ENCODE data around the gene PABPN1. TPM values are rescaled to one million over a fixed set of nuclear protein-coding genes. Genes with fewer than 3 reads are reported as not detected.
A peak's percentile ranks its signal among the peaks of the same experiment; 100 is the strongest.

Gene PABPN1
- total and polyA plus RNA-seq, 9 of the 15 experiments (the other 6 are each of a cell fraction or from before 2014, with no cell fraction given) = 32.6 to 388 (median 178) TPM

DNA sequence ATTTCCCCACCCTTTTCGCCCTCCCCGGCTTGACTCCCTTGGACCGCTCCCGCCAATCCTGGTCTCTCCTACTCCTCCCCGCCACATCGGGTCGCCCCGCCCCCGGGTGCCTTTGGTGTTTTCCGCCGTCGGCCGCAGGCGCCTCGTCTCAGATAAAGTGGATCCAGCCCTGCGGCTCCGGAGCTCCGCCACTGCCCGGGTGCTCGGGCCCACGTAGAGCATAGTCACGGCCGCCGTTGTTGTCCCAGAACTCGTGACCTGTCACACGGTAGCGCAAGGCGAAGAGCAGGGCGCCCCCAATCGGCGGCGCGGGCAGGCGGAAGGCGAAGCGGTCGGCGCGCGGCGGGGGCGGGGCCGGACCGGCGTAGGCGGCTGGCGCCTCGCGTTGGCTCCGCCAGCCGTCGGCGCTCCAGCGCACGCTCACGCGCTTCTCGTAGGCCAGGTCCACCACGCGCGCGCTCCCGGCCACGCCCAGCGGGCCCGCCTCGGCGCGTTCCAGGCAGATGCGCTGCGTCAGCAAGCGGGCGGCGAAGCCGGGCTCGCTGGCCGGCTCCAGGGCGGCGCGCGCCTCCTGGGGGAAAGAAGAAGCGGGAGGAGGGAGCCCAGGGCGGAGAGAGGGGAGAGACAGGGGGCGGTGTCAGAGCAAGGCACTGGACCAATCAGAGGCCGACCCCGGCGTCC lies 19.8 kb upstream of the PABPN1 start (continued):
- TF ChIP-seq ZNF764 (CRISPR knock-in tag; IDR thresholded peaks at IDR 0.05; ENCODE audit: low read depth) = no peak
- no peak for TF ChIP-seq HES1 (IDR thresholded peaks at IDR 0.05; ENCODE audit: low read depth)
- TF ChIP-seq SAFB2 (IDR thresholded peaks at IDR 0.05; ENCODE audit: borderline replicate concordance, low read depth, low read length, severe bottlenecking) = no peak
- TF ChIP-seq NR0B1 (IDR thresholded peaks at IDR 0.05; ENCODE audit: partially characterized antibody) = no peak
- TF ChIP-seq, protein P1, sequence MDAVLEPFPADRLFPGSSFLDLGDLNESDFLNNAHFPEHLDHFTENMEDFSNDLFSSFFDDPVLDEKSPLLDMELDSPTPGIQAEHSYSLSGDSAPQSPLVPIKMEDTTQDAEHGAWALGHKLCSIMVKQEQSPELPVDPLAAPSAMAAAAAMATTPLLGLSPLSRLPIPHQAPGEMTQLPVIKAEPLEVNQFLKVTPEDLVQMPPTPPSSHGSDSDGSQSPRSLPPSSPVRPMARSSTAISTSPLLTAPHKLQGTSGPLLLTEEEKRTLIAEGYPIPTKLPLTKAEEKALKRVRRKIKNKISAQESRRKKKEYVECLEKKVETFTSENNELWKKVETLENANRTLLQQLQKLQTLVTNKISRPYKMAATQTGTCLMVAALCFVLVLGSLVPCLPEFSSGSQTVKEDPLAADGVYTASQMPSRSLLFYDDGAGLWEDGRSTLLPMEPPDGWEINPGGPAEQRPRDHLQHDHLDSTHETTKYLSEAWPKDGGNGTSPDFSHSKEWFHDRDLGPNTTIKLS (IDR thresholded peaks at IDR 0.05; ENCODE audit: borderline replicate concordance, low read depth) = peak; percentile 90
- no peak for TF ChIP-seq TAF7 (tag; IDR thresholded peaks at IDR 0.05)
- peak; percentile 64 for TF ChIP-seq PHF20 (IDR thresholded peaks at IDR 0.05; ENCODE audit: partially characterized antibody)
- TF ChIP-seq ZNF551 (CRISPR knock-in tag; IDR thresholded peaks at IDR 0.05) = no peak
- TF ChIP-seq PML (IDR thresholded peaks at IDR 0.05; ENCODE audit: low read length) = no peak
- TF ChIP-seq SIRT6 (IDR thresholded peaks at IDR 0.05; ENCODE audit: low read depth, low read length) = no peak
- TF ChIP-seq SMAD2 (IDR thresholded peaks at IDR 0.05; ENCODE audit: low read depth, low read length) = no peak
- no peak for TF ChIP-seq ZFPM2 (CRISPR knock-in tag; IDR thresholded peaks at IDR 0.05)
- TF ChIP-seq MYBL2 (IDR thresholded peaks at IDR 0.05; ENCODE audit: low read depth) = no peak
- TF ChIP-seq MYBL2 (CRISPR knock-in tag; IDR thresholded peaks at IDR 0.05; ENCODE audit: borderline replicate concordance) = no peak
- peak; percentile 72; the same call in 1 of the 2 replicates for TF ChIP-seq ESRRA (IDR thresholded peaks at IDR 0.05; ENCODE audit: borderline replicate concordance, low read depth)
- TF ChIP-seq, protein P2, sequence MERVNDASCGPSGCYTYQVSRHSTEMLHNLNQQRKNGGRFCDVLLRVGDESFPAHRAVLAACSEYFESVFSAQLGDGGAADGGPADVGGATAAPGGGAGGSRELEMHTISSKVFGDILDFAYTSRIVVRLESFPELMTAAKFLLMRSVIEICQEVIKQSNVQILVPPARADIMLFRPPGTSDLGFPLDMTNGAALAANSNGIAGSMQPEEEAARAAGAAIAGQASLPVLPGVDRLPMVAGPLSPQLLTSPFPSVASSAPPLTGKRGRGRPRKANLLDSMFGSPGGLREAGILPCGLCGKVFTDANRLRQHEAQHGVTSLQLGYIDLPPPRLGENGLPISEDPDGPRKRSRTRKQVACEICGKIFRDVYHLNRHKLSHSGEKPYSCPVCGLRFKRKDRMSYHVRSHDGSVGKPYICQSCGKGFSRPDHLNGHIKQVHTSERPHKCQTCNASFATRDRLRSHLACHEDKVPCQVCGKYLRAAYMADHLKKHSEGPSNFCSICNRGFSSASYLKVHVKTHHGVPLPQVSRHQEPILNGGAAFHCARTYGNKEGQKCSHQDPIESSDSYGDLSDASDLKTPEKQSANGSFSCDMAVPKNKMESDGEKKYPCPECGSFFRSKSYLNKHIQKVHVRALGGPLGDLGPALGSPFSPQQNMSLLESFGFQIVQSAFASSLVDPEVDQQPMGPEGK (CRISPR knock-in tag; IDR thresholded peaks at IDR 0.05; ENCODE audit: borderline replicate concordance) = no peak
- TF ChIP-seq RBFOX2 (IDR thresholded peaks at IDR 0.05; ENCODE audit: low read depth, low read length) = peak; percentile 82
- TF ChIP-seq CEBPB (tag; IDR thresholded peaks at IDR 0.05) = no peak
- TF ChIP-seq KAT7 (CRISPR knock-in tag; IDR thresholded peaks at IDR 0.05; ENCODE audit: borderline replicate concordance) = no peak; the same call in 1 of the 2 replicates
- TF ChIP-seq ZNF707 (CRISPR knock-in tag; conservative IDR thresholded peaks at IDR 0.05) = no peak
- no peak for TF ChIP-seq MEF2A (IDR thresholded peaks at IDR 0.05; ENCODE audit: control insufficient read depth, low read depth, low read length)
- TF ChIP-seq ZNF584 (CRISPR knock-in tag; IDR thresholded peaks at IDR 0.05; ENCODE audit: low read depth) = peak; percentile 86
- no peak for TF ChIP-seq ZBTB8A (IDR thresholded peaks at IDR 0.05; ENCODE audit: partially characterized antibody)
- TF ChIP-seq ZNF143 (CRISPR knock-in tag; IDR thresholded peaks at IDR 0.05) = no peak

All from K562 (cell line).